Measurements from ENCODE around the gene ELK4.

Gene ELK4

DNA sequence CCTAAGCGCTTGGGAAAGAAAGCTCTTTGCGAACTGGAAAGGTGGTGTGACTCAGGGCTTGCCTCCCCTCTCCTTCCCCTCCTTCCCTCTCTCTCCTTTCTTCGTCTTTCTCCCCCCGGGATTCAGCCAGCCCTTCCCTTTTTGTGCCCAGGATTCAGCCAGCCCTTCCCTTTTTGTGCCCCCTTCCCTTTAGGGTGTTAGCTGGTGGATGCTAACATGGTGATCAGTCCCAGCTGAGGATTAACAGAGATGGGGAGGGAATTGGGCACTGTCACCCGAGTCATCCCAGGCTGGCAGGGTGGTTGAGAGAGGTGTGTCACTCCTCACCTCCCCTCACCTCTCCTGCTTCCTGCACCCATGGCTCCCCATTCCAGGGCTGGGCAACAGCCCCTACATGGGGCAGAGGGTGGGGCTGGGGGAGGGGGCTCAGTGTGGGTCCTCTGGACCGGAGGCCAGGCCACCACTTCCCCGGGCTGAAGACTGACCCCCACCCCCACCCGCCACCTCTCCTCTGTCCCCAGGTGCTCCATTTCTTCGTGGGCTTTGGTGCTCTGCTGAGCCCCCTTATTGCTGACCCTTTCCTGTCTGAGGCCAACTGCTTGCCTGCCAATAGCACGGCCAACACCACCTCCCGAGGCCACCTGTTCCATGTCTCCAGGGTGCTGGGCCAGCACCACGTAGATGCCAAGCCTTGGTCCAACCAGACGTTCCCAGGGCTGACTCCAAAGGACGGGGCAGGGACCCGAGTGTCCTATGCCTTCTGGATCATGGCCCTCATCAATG is 51.5 kb downstream of the ELK4 start:
- H3K4me3 ChIP-seq (replicated peaks; ENCODE audit: low read depth, low read length), result no peak overlapping the region
- no peak for TF ChIP-seq CTCF (IDR thresholded peaks at IDR 0.05; ENCODE audit: low read depth, low read length, missing control alignments)
- DNase-seq (ENCODE audit: extremely low read depth, low read depth), result no peak

- no peak for TF ChIP-seq CTCF (IDR thresholded peaks at IDR 0.05; ENCODE audit: low read depth, low read length, missing control alignments)
- no peak for DNase-seq (ENCODE audit: extremely low read depth, low read depth)
- no peak overlapping the region for H3K4me3 ChIP-seq (replicated peaks; ENCODE audit: low read depth, low read length)
Measured at GRCh38 chr1:205579711-205580110, 52.1 kb downstream of the ELK4 start.

- H3K4me3 ChIP-seq (replicated peaks; ENCODE audit: low read depth, low read length), result no peak overlapping the region
- DNase-seq (ENCODE audit: extremely low read depth, low read depth), result no peak
- TF ChIP-seq CTCF (IDR thresholded peaks at IDR 0.05; ENCODE audit: low read depth, low read length, missing control alignments), result no peak
Measured at GRCh38 chr1:205578780-205579571, 52.8 kb downstream of the ELK4 start.

DNA sequence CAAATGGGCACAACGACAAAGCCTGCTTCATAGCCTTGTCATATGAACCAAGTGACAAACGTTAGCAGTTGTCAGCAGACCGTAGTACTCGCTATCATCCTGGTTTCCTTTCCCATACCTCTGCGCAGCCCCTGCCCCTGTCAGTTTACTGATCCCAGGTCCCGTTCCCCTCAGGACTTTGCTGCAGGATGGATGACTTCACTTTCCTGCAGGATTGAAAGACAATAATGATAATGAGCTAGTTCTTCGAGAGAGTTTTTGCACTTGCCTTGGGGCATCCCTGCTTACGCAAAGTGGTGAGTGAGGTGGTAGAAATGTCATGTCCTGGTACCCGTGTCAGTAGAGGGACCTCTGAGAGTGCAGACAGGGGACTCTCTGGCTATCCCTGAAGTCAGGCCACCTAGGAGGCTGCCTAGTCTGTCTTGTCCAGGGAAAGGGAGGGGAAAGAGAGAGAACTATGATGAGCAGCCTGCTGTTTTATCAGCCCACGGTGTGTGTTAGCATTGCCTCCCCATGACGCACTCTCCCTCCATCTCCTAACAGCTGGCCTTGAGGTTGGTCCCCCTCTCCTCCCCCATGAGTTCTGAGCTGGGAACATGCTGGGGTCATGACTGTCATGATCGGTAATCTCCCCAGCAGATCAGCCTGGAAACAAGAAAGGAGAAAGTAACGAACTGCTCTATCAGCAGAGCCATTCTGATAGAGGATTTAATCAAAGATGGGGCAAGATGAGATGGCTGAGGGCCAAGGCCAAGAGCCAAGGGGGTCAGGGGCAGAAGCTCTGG is 53.7 kb downstream of the ELK4 start:
- H3K4me3 ChIP-seq (replicated peaks; ENCODE audit: low read depth, low read length), result no peak overlapping the region
- no peak for TF ChIP-seq CTCF (IDR thresholded peaks at IDR 0.05; ENCODE audit: low read depth, low read length, missing control alignments)
- no peak for DNase-seq (ENCODE audit: extremely low read depth, low read depth)

DNA sequence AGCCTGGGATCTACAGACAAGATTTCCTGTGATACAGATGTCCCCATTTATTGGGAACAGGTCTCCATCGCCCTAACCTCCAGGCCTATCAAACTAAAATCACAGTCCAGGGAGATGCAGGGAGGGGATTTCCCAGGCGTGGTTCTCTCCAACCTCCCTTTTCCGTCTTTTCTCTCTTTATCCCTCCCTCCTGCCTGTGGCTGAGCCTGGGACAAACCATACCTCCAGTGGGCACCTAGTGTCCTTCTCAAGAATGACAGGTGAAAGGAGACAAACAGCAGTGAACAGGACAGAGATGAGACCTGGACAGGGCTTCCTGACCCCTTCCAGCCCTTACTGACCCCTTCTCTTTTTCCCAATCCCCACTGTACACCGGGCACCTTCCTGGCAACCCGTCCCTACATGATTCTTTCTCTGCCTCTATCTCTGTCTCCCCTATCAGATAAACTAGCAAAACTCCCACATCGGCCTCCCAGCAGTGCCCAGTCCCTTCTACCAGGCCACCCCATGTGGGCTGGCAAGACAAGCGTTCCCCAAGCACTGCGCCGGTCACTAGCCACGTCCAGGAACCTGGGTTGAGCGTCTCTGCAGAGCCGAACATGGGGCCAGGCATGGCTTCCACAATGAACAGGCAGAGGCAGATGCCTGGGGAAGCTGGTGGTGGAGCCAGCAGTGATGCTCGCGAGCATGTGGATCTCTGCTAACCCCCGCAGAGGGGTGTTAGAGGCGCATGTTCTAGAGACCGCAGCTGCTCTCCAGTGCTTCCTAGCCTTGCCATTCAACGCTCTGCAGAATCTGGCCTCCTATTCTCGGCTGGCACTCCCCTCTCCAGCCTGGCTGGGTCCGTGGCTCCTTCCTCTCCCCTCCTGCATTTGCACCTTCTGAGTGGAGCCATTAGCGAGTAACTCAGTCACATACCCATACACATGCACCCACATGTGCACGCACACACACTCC is 54.7 kb downstream of the ELK4 start:
- DNase-seq (ENCODE audit: extremely low read depth, low read depth), result no peak
- H3K4me3 ChIP-seq (replicated peaks; ENCODE audit: low read depth, low read length), result no peak overlapping the region
- no peak for TF ChIP-seq CTCF (IDR thresholded peaks at IDR 0.05; ENCODE audit: low read depth, low read length, missing control alignments)

GRCh38 chr1:205576011-205576410 is 55.8 kb downstream of the ELK4 start:
- DNase-seq (ENCODE audit: extremely low read depth, low read depth), result no peak
- no peak for TF ChIP-seq CTCF (IDR thresholded peaks at IDR 0.05; ENCODE audit: low read depth, low read length, missing control alignments)
- no peak overlapping the region for H3K4me3 ChIP-seq (replicated peaks; ENCODE audit: low read depth, low read length)
